Endothelial cell (in vitro differentiated cells): ENCODE results near the gene RNF4. TPM values are rescaled to one million over a fixed set of nuclear protein-coding genes. Genes with fewer than 3 reads are reported as not detected.

Experiments used
- DNase-seq: peaks from one replicate; pipeline ENCODE4 v3.0.0; 2021; ENCODE audit warnings: low spot score
- H3K27ac Mint-ChIP-seq: one replicate; pipeline ENCODE4 v1.8.0; 2021; ENCODE audit warnings: mixed read lengths, inconsistent platforms; ENCODE audit not compliant: unreplicated experiment
- H3K27me3 Mint-ChIP-seq: one replicate; pipeline ENCODE4 v1.8.0; 2021; ENCODE audit warnings: mild to moderate bottlenecking, moderate library complexity, mixed read lengths, inconsistent platforms; ENCODE audit not compliant: unreplicated experiment
- H3K36me3 Mint-ChIP-seq: one replicate; pipeline ENCODE4 v1.8.0; 2021; ENCODE audit warnings: mild to moderate bottlenecking, low read depth, mixed read lengths, inconsistent platforms; ENCODE audit not compliant: unreplicated experiment
- H3K4me1 Mint-ChIP-seq: one replicate; pipeline ENCODE4 v1.8.0; 2021; ENCODE audit warnings: mild to moderate bottlenecking, mixed read lengths, inconsistent platforms; ENCODE audit not compliant: unreplicated experiment
- H3K4me3 Mint-ChIP-seq: one replicate; pipeline ENCODE4 v1.8.0; 2021; ENCODE audit warnings: mild to moderate bottlenecking, mixed read lengths, inconsistent platforms; ENCODE audit not compliant: unreplicated experiment
- H3K9me3 Mint-ChIP-seq: one replicate; pipeline ENCODE4 v1.8.0; 2021; ENCODE audit warnings: mixed read lengths, inconsistent platforms; ENCODE audit not compliant: unreplicated experiment
- CTCF ChIP-seq: fragments of 200-600 bp; sonication (generic); IDR thresholded peaks from one replicate; pipeline ENCODE4 v1.5.0; 2021; ENCODE audit warnings: antibody characterized with exemption; ENCODE audit not compliant: unreplicated experiment
- total RNA-seq: library from RNA; stranded (reverse); fragmentation: NEBNext Ultra II Directional; extraction: Animal tissue kit (Norgen Biotek cat#: 25700); gene quantifications from one replicate; pipeline ENCODE4 v1.2.1, GENCODE V29; 2021; ENCODE audit not compliant: unreplicated experiment

The RNF4 gene
- total RNA-seq, 1 donor from 2014 or later = 65.0 TPM

DNA sequence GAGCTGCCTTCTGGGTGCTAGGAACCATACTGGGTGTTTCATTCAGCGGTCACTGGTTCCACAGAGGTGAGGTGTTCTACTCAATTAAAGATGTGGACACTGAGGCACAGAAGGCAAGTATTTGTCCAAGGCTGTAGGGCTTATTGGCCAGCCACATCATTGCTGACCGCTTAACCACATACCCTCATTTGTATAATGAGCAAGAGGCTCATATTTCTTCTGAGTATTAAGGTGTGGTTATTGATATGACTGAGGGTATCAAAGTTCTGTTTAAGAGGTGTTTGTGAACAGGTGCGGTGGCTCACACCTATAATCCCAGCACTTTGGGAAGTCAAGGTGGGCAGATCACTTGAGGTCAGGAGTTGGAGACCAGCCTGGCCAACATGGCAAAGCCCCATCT, 14.3 kb downstream of the RNF4 start:
- no peaks in the 10 kb centered on the region for H3K9me3 Mint-ChIP-seq
- peaks cover 5% of the 10 kb centered on the region for H3K36me3 Mint-ChIP-seq
- peaks cover 46% of the 10 kb centered on the region for H3K4me1 Mint-ChIP-seq
- H3K4me3 Mint-ChIP-seq = no peak overlapping the region
- H3K27ac Mint-ChIP-seq = no peak overlapping the region
- no peak for TF ChIP-seq CTCF
- DNase-seq = no peak
- peaks cover 3% of the 10 kb centered on the region for H3K27me3 Mint-ChIP-seq

GRCh38 chr4:2484185-2484584, 15.3 kb downstream of the RNF4 start:
- H3K27me3 Mint-ChIP-seq = peaks cover 3% of the 10 kb centered on the region
- peaks cover 46% of the 10 kb centered on the region for H3K4me1 Mint-ChIP-seq
- H3K27ac Mint-ChIP-seq = peak overlapping the region; percentile 48
- H3K4me3 Mint-ChIP-seq = no peak overlapping the region
- DNase-seq = no peak
- no peak for TF ChIP-seq CTCF
- no peaks in the 10 kb centered on the region for H3K9me3 Mint-ChIP-seq
- H3K36me3 Mint-ChIP-seq = peaks cover 5% of the 10 kb centered on the region

DNA sequence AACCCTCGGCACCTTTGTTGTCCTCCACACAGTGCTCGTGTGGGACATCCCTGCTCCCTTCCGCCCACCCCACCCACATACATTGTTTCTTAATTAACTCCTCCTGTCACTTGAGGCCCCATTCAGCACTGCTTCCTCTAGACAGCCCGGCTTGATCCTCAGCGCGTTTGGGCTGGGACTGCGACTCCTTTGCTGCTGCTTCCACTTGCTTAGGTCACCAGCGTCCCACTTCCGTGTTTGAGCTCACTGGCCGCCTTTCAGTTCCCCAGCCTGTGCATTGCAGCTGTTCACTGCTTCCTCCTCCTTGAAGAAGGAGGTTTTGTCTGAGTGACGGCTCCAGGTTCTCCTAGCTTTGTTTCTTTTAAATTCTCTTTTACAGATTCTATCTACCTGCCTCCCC, 16.1 kb downstream of the RNF4 start:
- peak overlapping the region; percentile 81 for H3K27ac Mint-ChIP-seq
- H3K27me3 Mint-ChIP-seq = peaks cover 3% of the 10 kb centered on the region
- H3K9me3 Mint-ChIP-seq = no peaks in the 10 kb centered on the region
- peak; percentile 29 for DNase-seq
- H3K4me1 Mint-ChIP-seq = peaks cover 53% of the 10 kb centered on the region
- no peak for TF ChIP-seq CTCF
- peak overlapping the region; percentile 47 for H3K4me3 Mint-ChIP-seq
- peaks cover 4% of the 10 kb centered on the region for H3K36me3 Mint-ChIP-seq

- peak overlapping the region; percentile 6 for H3K27ac Mint-ChIP-seq
- H3K27me3 Mint-ChIP-seq = peaks cover 3% of the 10 kb centered on the region
- H3K36me3 Mint-ChIP-seq = peaks cover 13% of the 10 kb centered on the region
- H3K4me1 Mint-ChIP-seq = peaks cover 57% of the 10 kb centered on the region
- no peak for DNase-seq
- no peaks in the 10 kb centered on the region for H3K9me3 Mint-ChIP-seq
- no peak overlapping the region for H3K4me3 Mint-ChIP-seq
- TF ChIP-seq CTCF = no peak
Measured at GRCh38 chr4:2485956-2486355, 17.1 kb downstream of the RNF4 start.

- Mint-ChIP-seq H3K4me1 (peaks cover 48% of the 10 kb centered on the region), H3K4me3 (no peak overlapping the region), H3K36me3 (peaks cover 16% of the 10 kb centered on the region), H3K27me3 (peaks cover 3% of the 10 kb centered on the region), H3K9me3 (no peaks in the 10 kb centered on the region), H3K27ac (no peak overlapping the region)
- DNase-seq = no peak
- TF ChIP-seq CTCF = no peak
Measured at GRCh38 chr4:2486981-2487380, 18.1 kb downstream of the RNF4 start.
